Ascending aorta (tissue), 2 donors: ENCODE measurements around the gene KLHL6. TPM values are rescaled to one million over a fixed set of nuclear protein-coding genes. Genes with fewer than 3 reads are reported as not detected.

Source experiments
- DNase-seq, 2 donors: peaks; one replicate each; pipeline ENCODE4 v3.0.0-alpha.2; 2019; ENCODE audit warnings: low spot score in 2 of 2
- H3K27ac ChIP-seq, 2 donors: fragments of 200-600 bp; sonication (generic); one replicate each; pipeline ENCODE4 v1.5.1; 2016 to 2017; ENCODE audit warnings: mild to moderate bottlenecking in 1 of 2
- H3K27me3 ChIP-seq: fragments of 200-600 bp; sonication (generic); one replicate; pipeline ENCODE4 v1.5.1; 2017
- H3K36me3 ChIP-seq, 2 donors: fragments of 200-600 bp; sonication (generic); one replicate each; pipeline ENCODE4 v1.5.1; 2016
- H3K4me1 ChIP-seq, 2 donors: fragments of 200-600 bp; sonication (generic); one replicate each; pipeline ENCODE4 v1.5.1; 2016 to 2017; ENCODE audit warnings: mild to moderate bottlenecking in 1 of 2
- H3K4me3 ChIP-seq, 2 donors: fragments of 200-600 bp; sonication (generic); one replicate each; pipeline ENCODE4 v1.5.1; 2016 to 2017; ENCODE audit warnings: mild to moderate bottlenecking in 1 of 2
- H3K9me3 ChIP-seq, 2 donors: fragments of 200-600 bp; sonication (generic); one replicate each; pipeline ENCODE4 v1.5.1; 2016
- CTCF ChIP-seq, 3 experiments: fragments of 200-600 bp in 2 of 3; fragments of 450-650 bp in 1 of 3; sonication (generic) in 2 of 3; IDR thresholded peaks; one replicate each; pipeline ENCODE4 v1.5.1; 2016 to 2019; ENCODE audit warnings: antibody characterized with exemption in 3 of 3, mild to moderate bottlenecking in 1 of 3, moderate library complexity in 1 of 3
- intact Hi-C: fragments of 100-400 bp; cut with DNase I; formaldehyde crosslinking; loops from one replicate; pipeline ENCODE4 v1.15.1; 2023
- total RNA-seq: library from RNA; depleted of rRNA; stranded (reverse); fragments of >200 nt; gene quantifications from one replicate; pipeline ENCODE4 v1.1.0, GENCODE V29; 2016

Gene KLHL6
- total RNA-seq, 1 donor from 2014 or later = 1.5 TPM

- H3K4me1 ChIP-seq = no peaks in the 10 kb centered on the region
- intact Hi-C loops = no loop called here
- H3K27me3 ChIP-seq = no peaks in the 10 kb centered on the region
- H3K9me3 ChIP-seq = no peaks in the 10 kb centered on the region
- no peak for TF ChIP-seq CTCF (IDR thresholded peaks at IDR 0.05)
- H3K4me3 ChIP-seq = no peak overlapping the region
- H3K27ac ChIP-seq = no peak overlapping the region
- DNase-seq = no peak
- H3K36me3 ChIP-seq = no peaks in the 10 kb centered on the region
Measured at GRCh38 chr3:183590442-183590841, 34.9 kb upstream of the KLHL6 start.

GRCh38 chr3:183587336-183587735 lies 31.8 kb upstream of the KLHL6 start:
- H3K27ac ChIP-seq = no peak overlapping the region
- H3K27me3 ChIP-seq = no peaks in the 10 kb centered on the region
- H3K4me1 ChIP-seq = no peaks in the 10 kb centered on the region
- H3K36me3 ChIP-seq = no peaks in the 10 kb centered on the region
- no peaks in the 10 kb centered on the region for H3K9me3 ChIP-seq
- no peak overlapping the region for H3K4me3 ChIP-seq
- DNase-seq = no peak
- intact Hi-C loops = no loop called here
- TF ChIP-seq CTCF (IDR thresholded peaks at IDR 0.05) = no peak

GRCh38 chr3:183586477-183586876 lies 31.0 kb upstream of the KLHL6 start:
- TF ChIP-seq CTCF (IDR thresholded peaks at IDR 0.05) = no peak
- H3K27me3 ChIP-seq = no peaks in the 10 kb centered on the region
- no peaks in the 10 kb centered on the region for H3K36me3 ChIP-seq
- H3K4me3 ChIP-seq = no peak overlapping the region
- DNase-seq = no peak
- no peaks in the 10 kb centered on the region for H3K9me3 ChIP-seq
- intact Hi-C loops = no loop called here
- H3K4me1 ChIP-seq = no peaks in the 10 kb centered on the region
- H3K27ac ChIP-seq = no peak overlapping the region

GRCh38 chr3:183584914-183585280 lies 29.4 kb upstream of the KLHL6 start:
- no peak for DNase-seq
- no peaks in the 10 kb centered on the region for H3K27me3 ChIP-seq
- no peak overlapping the region for H3K27ac ChIP-seq
- no peak overlapping the region for H3K4me3 ChIP-seq
- H3K36me3 ChIP-seq = no peaks in the 10 kb centered on the region
- TF ChIP-seq CTCF (IDR thresholded peaks at IDR 0.05) = no peak
- H3K4me1 ChIP-seq = no peaks in the 10 kb centered on the region
- intact Hi-C loops = no loop called here
- no peaks in the 10 kb centered on the region for H3K9me3 ChIP-seq

- no peaks in the 10 kb centered on the region for H3K9me3 ChIP-seq
- no peaks in the 10 kb centered on the region for H3K36me3 ChIP-seq
- H3K4me3 ChIP-seq = no peak overlapping the region
- DNase-seq = no peak
- H3K4me1 ChIP-seq = no peaks in the 10 kb centered on the region
- no peak overlapping the region for H3K27ac ChIP-seq
- intact Hi-C loops = no loop called here
- TF ChIP-seq CTCF (IDR thresholded peaks at IDR 0.05) = no peak
- no peaks in the 10 kb centered on the region for H3K27me3 ChIP-seq
Measured at GRCh38 chr3:183584246-183584913, 28.9 kb upstream of the KLHL6 start.
